Nephron progenitor cell (in vitro differentiated cells): Measurements from ENCODE around the gene TACC3.
A peak's percentile ranks its signal among the peaks of the same experiment; 100 is the strongest.

Experiments used
- DNase-seq: peaks from one replicate; pipeline ENCODE4 v3.0.0; 2021
- H3K27ac Mint-ChIP-seq: 2 replicates; pipeline ENCODE4 v1.8.0; 2021; ENCODE audit warnings: mild to moderate bottlenecking, moderate library complexity, mixed read lengths
- H3K27me3 Mint-ChIP-seq: 2 replicates; pipeline ENCODE4 v1.8.0; 2021; ENCODE audit warnings: mild to moderate bottlenecking, low read depth, mixed read lengths; ENCODE audit not compliant: poor library complexity
- H3K36me3 Mint-ChIP-seq: 2 replicates; pipeline ENCODE4 v1.8.0; 2021; ENCODE audit warnings: low read depth, mixed read lengths
- H3K4me1 Mint-ChIP-seq: 2 replicates; pipeline ENCODE4 v1.8.0; 2021; ENCODE audit warnings: mixed read lengths
- H3K4me3 Mint-ChIP-seq: 2 replicates; pipeline ENCODE4 v1.8.0; 2021; ENCODE audit warnings: mild to moderate bottlenecking, moderate library complexity, mixed read lengths
- H3K9me3 Mint-ChIP-seq: 2 replicates; pipeline ENCODE4 v1.8.0; 2021; ENCODE audit warnings: mild to moderate bottlenecking, moderate library complexity, mixed read lengths
- TF ChIP-seq, protein P1 (sequence below): fragments of 200-600 bp; sonication (generic); IDR thresholded peaks from 2 replicates; pipeline ENCODE4 v1.5.0; 2021; ENCODE audit warnings: antibody characterized with exemption

The TACC3 gene

GRCh38 chr4:1784395-1784788 is 63.1 kb downstream of the TACC3 start:
- DNase-seq, result no peak
- no peak overlapping the region for H3K4me3 Mint-ChIP-seq
- no peaks in the 10 kb centered on the region for H3K36me3 Mint-ChIP-seq
- H3K27me3 Mint-ChIP-seq, result peaks cover 9% of the 10 kb centered on the region
- no peak overlapping the region for H3K27ac Mint-ChIP-seq
- H3K4me1 Mint-ChIP-seq, result peaks cover 13% of the 10 kb centered on the region
- TF ChIP-seq, protein P1, sequence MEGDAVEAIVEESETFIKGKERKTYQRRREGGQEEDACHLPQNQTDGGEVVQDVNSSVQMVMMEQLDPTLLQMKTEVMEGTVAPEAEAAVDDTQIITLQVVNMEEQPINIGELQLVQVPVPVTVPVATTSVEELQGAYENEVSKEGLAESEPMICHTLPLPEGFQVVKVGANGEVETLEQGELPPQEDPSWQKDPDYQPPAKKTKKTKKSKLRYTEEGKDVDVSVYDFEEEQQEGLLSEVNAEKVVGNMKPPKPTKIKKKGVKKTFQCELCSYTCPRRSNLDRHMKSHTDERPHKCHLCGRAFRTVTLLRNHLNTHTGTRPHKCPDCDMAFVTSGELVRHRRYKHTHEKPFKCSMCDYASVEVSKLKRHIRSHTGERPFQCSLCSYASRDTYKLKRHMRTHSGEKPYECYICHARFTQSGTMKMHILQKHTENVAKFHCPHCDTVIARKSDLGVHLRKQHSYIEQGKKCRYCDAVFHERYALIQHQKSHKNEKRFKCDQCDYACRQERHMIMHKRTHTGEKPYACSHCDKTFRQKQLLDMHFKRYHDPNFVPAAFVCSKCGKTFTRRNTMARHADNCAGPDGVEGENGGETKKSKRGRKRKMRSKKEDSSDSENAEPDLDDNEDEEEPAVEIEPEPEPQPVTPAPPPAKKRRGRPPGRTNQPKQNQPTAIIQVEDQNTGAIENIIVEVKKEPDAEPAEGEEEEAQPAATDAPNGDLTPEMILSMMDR, result no peak
- H3K9me3 Mint-ChIP-seq, result no peaks in the 10 kb centered on the region

- H3K4me1 Mint-ChIP-seq, result peaks cover 13% of the 10 kb centered on the region
- H3K9me3 Mint-ChIP-seq, result no peaks in the 10 kb centered on the region
- peak overlapping the region; percentile 69 for H3K27ac Mint-ChIP-seq
- TF ChIP-seq, protein P1, result no peak
- no peaks in the 10 kb centered on the region for H3K36me3 Mint-ChIP-seq
- no peak overlapping the region for H3K4me3 Mint-ChIP-seq
- no peak for DNase-seq
- peaks cover 10% of the 10 kb centered on the region for H3K27me3 Mint-ChIP-seq
These were observed 63.7 kb downstream of the TACC3 start for GRCh38 chr4:1784789-1785591.

- no peak for DNase-seq
- peaks cover 16% of the 10 kb centered on the region for H3K27me3 Mint-ChIP-seq
- no peaks in the 10 kb centered on the region for H3K9me3 Mint-ChIP-seq
- peaks cover 14% of the 10 kb centered on the region for H3K4me1 Mint-ChIP-seq
- H3K27ac Mint-ChIP-seq, result no peak overlapping the region
- H3K4me3 Mint-ChIP-seq, result no peak overlapping the region
- H3K36me3 Mint-ChIP-seq, result no peaks in the 10 kb centered on the region
- TF ChIP-seq, protein P1, result no peak
These were observed 64.3 kb downstream of the TACC3 start for GRCh38 chr4:1785592-1785991.

GRCh38 chr4:1786544-1787362 is 65.4 kb downstream of the TACC3 start:
- Mint-ChIP-seq H3K36me3 (no peaks in the 10 kb centered on the region), H3K27ac (no peak overlapping the region), H3K27me3 (peaks cover 28% of the 10 kb centered on the region), H3K4me3 (no peak overlapping the region), H3K9me3 (no peaks in the 10 kb centered on the region), H3K4me1 (peaks cover 18% of the 10 kb centered on the region)
- DNase-seq, result no peak
- TF ChIP-seq, protein P1, result no peak

DNA sequence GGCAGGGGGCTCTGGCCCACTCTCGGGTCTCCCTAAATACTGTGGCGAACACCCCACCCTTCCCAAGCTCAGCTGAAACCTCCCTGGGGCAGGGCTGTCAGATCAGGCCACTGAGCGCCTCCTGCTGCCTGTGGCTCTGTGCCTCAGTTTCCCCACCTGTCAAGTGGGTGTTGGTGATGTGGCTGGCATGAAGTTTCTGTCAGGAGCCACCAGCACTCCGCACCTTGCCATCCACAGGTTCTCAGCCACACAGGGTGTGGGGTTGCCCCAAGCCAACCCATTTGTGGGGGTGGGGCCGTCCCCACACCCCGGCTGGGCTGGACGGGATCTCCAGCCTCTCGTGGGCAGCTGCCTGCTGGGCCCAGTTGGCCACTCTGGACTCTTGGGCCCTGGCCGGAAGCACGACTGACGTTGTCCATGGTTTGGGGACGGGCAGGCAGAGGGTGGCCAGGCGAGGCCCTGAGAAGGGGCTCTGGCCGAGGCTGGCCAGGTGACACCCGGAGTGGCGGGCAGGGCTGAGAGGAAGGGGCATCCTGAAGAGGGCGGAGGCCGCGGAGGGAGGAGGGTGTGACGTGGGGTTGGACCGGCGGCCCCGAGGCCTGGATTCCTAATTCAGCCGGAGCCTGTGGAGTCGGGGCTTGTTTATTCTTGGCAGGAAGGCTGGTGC is 66.2 kb downstream of the TACC3 start:
- Mint-ChIP-seq H3K4me3 (no peak overlapping the region), H3K9me3 (no peaks in the 10 kb centered on the region), H3K4me1 (peaks cover 18% of the 10 kb centered on the region), H3K27me3 (peaks cover 36% of the 10 kb centered on the region), H3K36me3 (no peaks in the 10 kb centered on the region), H3K27ac (no peak overlapping the region)
- TF ChIP-seq, protein P1, result no peak
- no peak for DNase-seq
